Activated CD4-positive, alpha-beta memory T cell treated with anti-CD3 and anti-CD28 coated beads for 36 hours (primary cell): ENCODE data around the gene TWF1. TPM values are rescaled to one million over a fixed set of nuclear protein-coding genes. Genes with fewer than 3 reads are reported as not detected.

ENCODE experiments used
- CTCF ChIA-PET: fragments of 350-600 bp; sonication (Branson Sonifier 250); formaldehyde crosslinking; loops from one replicate; lab custom pipeline; 2021; ENCODE audit warnings: antibody characterized with exemption, inconsistent platforms; lab: Charles Lee
- POLR2A ChIA-PET: fragments of 350-600 bp; sonication (Branson Sonifier 250); formaldehyde crosslinking; loops from one replicate; lab custom pipeline; 2021; ENCODE audit warnings: antibody characterized with exemption; lab: Charles Lee
- DNase-seq: peaks from one replicate; pipeline ENCODE4 v3.0.0-alpha.2; 2020
- H3K27ac Mint-ChIP-seq: one replicate; pipeline ENCODE4 v1.8.0; 2021; ENCODE audit warnings: mixed read lengths
- H3K27me3 Mint-ChIP-seq: one replicate; pipeline ENCODE4 v1.8.0; 2021; ENCODE audit warnings: mixed read lengths
- H3K36me3 Mint-ChIP-seq: one replicate; pipeline ENCODE4 v1.8.0; 2021; ENCODE audit warnings: mixed read lengths
- H3K4me1 Mint-ChIP-seq: one replicate; pipeline ENCODE4 v1.8.0; 2021; ENCODE audit warnings: low read depth, mixed read lengths
- H3K4me3 Mint-ChIP-seq: one replicate; pipeline ENCODE4 v1.8.0; 2021; ENCODE audit warnings: mild to moderate bottlenecking, mixed read lengths
- H3K9me3 Mint-ChIP-seq: one replicate; pipeline ENCODE4 v1.8.0; 2021; ENCODE audit warnings: mixed read lengths
- intact Hi-C: fragments of 100-400 bp; cut with micrococcal nuclease; formaldehyde crosslinking; loops from one replicate; pipeline ENCODE4 v1.15.1; 2023
- total RNA-seq, 2 experiments: library from RNA; stranded (reverse); gene quantifications; one replicate each; pipeline ENCODE4 v1.2.3, GENCODE V29; 2021

The TWF1 gene
- total RNA-seq, 2 experiments from 2014 or later = 19.1 to 19.4 TPM

GRCh38 chr12:43805149-43805859, 813 bp downstream of the TWF1 start:
- peaks cover 30% of the 10 kb centered on the region for H3K4me1 Mint-ChIP-seq
- H3K9me3 Mint-ChIP-seq = no peaks in the 10 kb centered on the region
- peak overlapping the region; percentile 99 for H3K27ac Mint-ChIP-seq
- peaks cover 14% of the 10 kb centered on the region for H3K36me3 Mint-ChIP-seq
- POLR2A ChIA-PET = interaction anchor here (0.6 to 4.8 kb wide), 10 partner anchors 9 to 1338 kb away, joined by 3 to 32 read pairs (median 4); partner anchors contain the start of genes IRAK4, PUS7L and TMEM117
- H3K27me3 Mint-ChIP-seq = no peaks in the 10 kb centered on the region
- CTCF ChIA-PET = interaction anchor here (1.1 to 3.2 kb wide), 6 partner anchors 10 to 77 kb away, joined by 3 to 26 read pairs (median 4); partner anchors contain the start of genes IRAK4 and PUS7L
- peak overlapping the region; percentile 99 for H3K4me3 Mint-ChIP-seq
- intact Hi-C loops = loop anchor here (1.0 kb wide), 1 partner anchor 46 kb away; no protein-coding TSS in a partner anchor
- DNase-seq = no peak

GRCh38 chr12:43797561-43798217, 8.4 kb downstream of the TWF1 start:
- H3K36me3 Mint-ChIP-seq = peaks cover 26% of the 10 kb centered on the region

GRCh38 chr12:43795716-43796280, 10.3 kb downstream of the TWF1 start:
- Mint-ChIP-seq H3K9me3 (no peaks in the 10 kb centered on the region), H3K27ac (peak overlapping the region; percentile 21), H3K4me1 (peaks cover 6% of the 10 kb centered on the region), H3K27me3 (no peaks in the 10 kb centered on the region), H3K36me3 (peaks cover 30% of the 10 kb centered on the region), H3K4me3 (no peak overlapping the region)
- intact Hi-C loops = no loop called here
- POLR2A ChIA-PET = interaction anchor here (1.9 kb wide), 1 partner anchor 11 kb away, joined by 6 read pairs; the partner anchor contains the start of gene TWF1
- CTCF ChIA-PET = no interaction called here
- DNase-seq = no peak

More at GRCh38 chr12:43797561-43798217, 8.4 kb downstream of the TWF1 start:
- Mint-ChIP-seq H3K27ac (no peak overlapping the region), H3K4me1 (peaks cover 8% of the 10 kb centered on the region), H3K27me3 (no peaks in the 10 kb centered on the region), H3K4me3 (no peak overlapping the region), H3K9me3 (no peaks in the 10 kb centered on the region)
- intact Hi-C loops = no loop called here
- DNase-seq = no peak
- ChIA-PET CTCF (interaction anchor here (1.2 kb wide), 1 partner anchor 38 kb away, joined by 4 read pairs; no protein-coding TSS in a partner anchor), POLR2A (no interaction called here)

DNA sequence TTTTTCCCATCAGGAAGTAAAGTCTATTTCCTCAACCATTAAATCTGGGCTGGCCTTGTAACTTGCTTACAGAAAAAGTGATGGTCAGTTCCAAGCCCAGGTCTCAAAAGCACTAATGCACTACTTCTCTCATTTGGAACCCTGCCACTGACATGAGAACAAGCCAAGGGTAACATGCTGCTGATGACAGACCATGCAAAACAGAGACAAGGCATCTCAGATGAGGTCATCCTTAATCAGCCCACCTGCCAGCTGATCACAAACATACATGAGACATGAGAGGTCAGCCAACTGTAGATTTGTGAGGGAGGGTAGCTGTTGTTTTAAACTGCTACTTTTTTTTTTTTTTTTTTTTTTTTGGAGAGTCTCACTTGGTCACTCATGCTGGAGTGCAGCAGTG, 16.2 kb downstream of the TWF1 start:
- CTCF ChIA-PET = interaction anchor here (0.8 to 1.7 kb wide), 2 partner anchors 13 to 31 kb away, joined by 3 to 5 read pairs; no protein-coding TSS in a partner anchor
- no peak overlapping the region for H3K27ac Mint-ChIP-seq

GRCh38 chr12:43786899-43787693, 19.0 kb downstream of the TWF1 start:
- ChIA-PET CTCF (interaction anchor here (1.6 kb wide), 1 partner anchor 18 kb away, joined by 5 read pairs; the partner anchor contains the start of gene TWF1), POLR2A (no interaction called here)
- Mint-ChIP-seq H3K4me1 (no peaks in the 10 kb centered on the region), H3K27me3 (no peaks in the 10 kb centered on the region), H3K9me3 (no peaks in the 10 kb centered on the region), H3K4me3 (no peak overlapping the region), H3K36me3 (peaks cover 28% of the 10 kb centered on the region), H3K27ac (no peak overlapping the region)
- no peak for DNase-seq
- intact Hi-C loops = no loop called here

More for the DNA sequence above, 16.2 kb downstream of the TWF1 start:
- DNase-seq = no peak
- no peak overlapping the region for H3K4me3 Mint-ChIP-seq
- intact Hi-C loops = no loop called here
- H3K9me3 Mint-ChIP-seq = no peaks in the 10 kb centered on the region
- POLR2A ChIA-PET = interaction anchor here (1.0 to 1.1 kb wide), 2 partner anchors 17 to 31 kb away, joined by 3 to 4 read pairs; partner anchors contain the start of gene TWF1
- no peaks in the 10 kb centered on the region for H3K4me1 Mint-ChIP-seq
- H3K36me3 Mint-ChIP-seq = peaks cover 24% of the 10 kb centered on the region
- H3K27me3 Mint-ChIP-seq = no peaks in the 10 kb centered on the region

- ChIA-PET CTCF (interaction anchor here (1.0 to 2.7 kb wide), 4 partner anchors 13 to 109 kb away, joined by 3 to 34 read pairs (median 8); partner anchors contain the start of genes IRAK4 and PUS7L), POLR2A (interaction anchor here (1.2 kb wide), 1 partner anchor 30 kb away, joined by 3 read pairs; the partner anchor contains the start of gene TWF1)
- Mint-ChIP-seq H3K27me3 (no peaks in the 10 kb centered on the region), H3K4me1 (no peaks in the 10 kb centered on the region), H3K27ac (no peak overlapping the region), H3K9me3 (no peaks in the 10 kb centered on the region), H3K4me3 (no peak overlapping the region), H3K36me3 (peaks cover 18% of the 10 kb centered on the region)
- intact Hi-C loops = loop anchor here (1.0 kb wide), 1 partner anchor 106 kb away; no protein-coding TSS in a partner anchor
- DNase-seq = no peak
Observed at GRCh38 chr12:43776498-43776897, 29.6 kb downstream of the TWF1 start.

GRCh38 chr12:43766291-43766690, 39.8 kb downstream of the TWF1 start:
- H3K4me3 Mint-ChIP-seq = no peak overlapping the region
- CTCF ChIA-PET = interaction anchor here (0.5 kb wide), 1 partner anchor 91 kb away, joined by 3 read pairs; no protein-coding TSS in a partner anchor
- intact Hi-C loops = no loop called here
- H3K27ac Mint-ChIP-seq = no peak overlapping the region
- H3K4me1 Mint-ChIP-seq = peaks cover 25% of the 10 kb centered on the region
- H3K9me3 Mint-ChIP-seq = no peaks in the 10 kb centered on the region
- DNase-seq = no peak
- peaks cover 21% of the 10 kb centered on the region for H3K36me3 Mint-ChIP-seq
- POLR2A ChIA-PET = no interaction called here
- H3K27me3 Mint-ChIP-seq = no peaks in the 10 kb centered on the region

DNA sequence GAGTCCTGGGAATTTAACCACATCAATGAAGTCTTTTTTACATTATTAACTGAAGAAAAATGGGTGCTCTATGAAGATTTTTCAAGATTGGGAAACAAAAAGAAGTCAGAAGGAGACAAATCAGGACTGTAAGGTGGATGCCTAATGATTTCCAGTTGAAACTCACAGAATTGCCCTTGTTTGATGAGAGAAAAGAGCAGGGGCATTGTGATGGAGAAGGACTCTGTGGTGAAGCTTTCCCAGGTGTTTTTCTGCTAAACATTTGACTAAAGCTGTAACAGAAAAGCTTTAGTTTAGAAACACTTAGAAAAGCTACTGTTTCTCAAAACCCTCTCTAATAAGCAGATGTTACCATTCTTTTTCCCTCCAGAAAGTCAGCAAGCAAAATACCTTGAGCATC, 41.6 kb downstream of the TWF1 start:
- ChIA-PET CTCF (no interaction called here), POLR2A (no interaction called here)
- no peaks in the 10 kb centered on the region for H3K9me3 Mint-ChIP-seq
- H3K4me1 Mint-ChIP-seq = peaks cover 31% of the 10 kb centered on the region
- H3K27ac Mint-ChIP-seq = no peak overlapping the region
- peaks cover 9% of the 10 kb centered on the region for H3K36me3 Mint-ChIP-seq
- DNase-seq = no peak
- no peaks in the 10 kb centered on the region for H3K27me3 Mint-ChIP-seq
- no peak overlapping the region for H3K4me3 Mint-ChIP-seq
- intact Hi-C loops = no loop called here

- intact Hi-C loops = no loop called here
- Mint-ChIP-seq H3K36me3 (peaks cover 11% of the 10 kb centered on the region), H3K4me1 (peaks cover 31% of the 10 kb centered on the region), H3K27me3 (no peaks in the 10 kb centered on the region), H3K4me3 (no peak overlapping the region), H3K27ac (peak overlapping the region; percentile 2), H3K9me3 (no peaks in the 10 kb centered on the region)
- ChIA-PET POLR2A (no interaction called here), CTCF (no interaction called here)
- no peak for DNase-seq
Observed at GRCh38 chr12:43763769-43764168, 42.3 kb downstream of the TWF1 start.

DNA sequence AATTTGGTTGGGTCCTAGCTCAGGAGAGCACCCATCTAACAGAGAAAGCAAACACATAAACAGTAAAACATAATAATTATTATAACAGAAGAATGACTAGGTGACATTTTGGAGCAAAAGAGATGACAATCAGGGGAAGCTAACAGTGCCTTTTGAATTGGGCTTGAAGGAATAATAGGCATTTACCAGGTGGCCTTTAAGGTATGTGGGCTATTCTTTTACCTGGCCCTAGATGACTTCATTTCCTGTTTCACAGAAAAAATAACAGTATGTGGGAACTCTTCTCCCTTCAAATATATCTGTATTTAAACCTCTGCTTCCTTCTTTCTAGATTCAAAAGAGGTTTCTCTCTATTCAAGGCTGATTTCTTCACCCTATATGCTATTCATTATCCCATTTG, 43.5 kb downstream of the TWF1 start:
- no peaks in the 10 kb centered on the region for H3K27me3 Mint-ChIP-seq
- intact Hi-C loops = no loop called here

GRCh38 chr12:43761500-43761899, 44.6 kb downstream of the TWF1 start:
- Mint-ChIP-seq H3K27ac (peak overlapping the region; percentile 25), H3K4me1 (peaks cover 44% of the 10 kb centered on the region), H3K4me3 (peak overlapping the region; percentile 38), H3K27me3 (no peaks in the 10 kb centered on the region), H3K9me3 (no peaks in the 10 kb centered on the region), H3K36me3 (peaks cover 6% of the 10 kb centered on the region)
- no peak for DNase-seq
- ChIA-PET CTCF (interaction anchor here (1.2 kb wide), 2 partner anchors 14 to 121 kb away, joined by 3 read pairs; no protein-coding TSS in a partner anchor), POLR2A (no interaction called here)
- intact Hi-C loops = no loop called here

More for the DNA sequence above, 43.5 kb downstream of the TWF1 start:
- peaks cover 36% of the 10 kb centered on the region for H3K4me1 Mint-ChIP-seq
- H3K9me3 Mint-ChIP-seq = no peaks in the 10 kb centered on the region
- CTCF ChIA-PET = interaction anchor here (0.6 to 1.2 kb wide), 3 partner anchors 13 to 1701 kb away, joined by 3 read pairs; no protein-coding TSS in a partner anchor
- H3K36me3 Mint-ChIP-seq = peaks cover 6% of the 10 kb centered on the region
- H3K4me3 Mint-ChIP-seq = no peak overlapping the region
- no peak overlapping the region for H3K27ac Mint-ChIP-seq
- DNase-seq = no peak
- POLR2A ChIA-PET = no interaction called here
